SK-N-SH (cell line): Measurements from ENCODE around the gene PPP1R12C. TPM values are rescaled to one million over a fixed set of nuclear protein-coding genes. Genes with fewer than 3 reads are reported as not detected.

Source experiments
- CTCF ChIA-PET: fragments of 300-600, 350-600 bp; formaldehyde crosslinking; extraction: SDS; loops from one replicate; lab custom pipeline; 2021; lab: Yijun Ruan, JAX
- POLR2A ChIA-PET: fragments of 350-600 bp; sonication (Branson Sonifier 250); formaldehyde crosslinking; extraction: SDS; loops from one replicate; lab custom pipeline; 2020; ENCODE audit warnings: antibody characterized with exemption, inconsistent platforms; lab: Yijun Ruan, JAX
- DNase-seq: peaks from one replicate; pipeline ENCODE4 v3.0.0; 2012
- H2AFZ ChIP-seq: fragments of 200-600 bp; sonication (generic); 2 replicates; pipeline ENCODE4 v1.8.1; 2016; ENCODE audit warnings: antibody characterized with exemption, mild to moderate bottlenecking, low read depth
- H3F3A ChIP-seq: fragments of 200-600 bp; sonication (generic); replicated peaks from 2 replicates; pipeline ENCODE3; 2016; ENCODE audit warnings: antibody characterized with exemption, mild to moderate bottlenecking; ENCODE audit not compliant: insufficient read depth
- H3K27ac ChIP-seq, 2 experiments: fragments of 200-500 bp in 1 of 2; fragments of 200-600 bp in 1 of 2; sonication (Bioruptor generic) in 1 of 2; sonication (generic), shearing (Covaris generic) in 1 of 2; 2 replicates each; pipeline versions ENCODE4 v1.5.1 to v1.6.1; 2014 to 2016; ENCODE audit warnings: low read depth in 2 of 2, inconsistent platforms in 1 of 2, low read length in 1 of 2, mild to moderate bottlenecking in 1 of 2, mixed read lengths in 1 of 2
- H3K27me3 ChIP-seq: fragments of 200-600 bp; sonication (generic), shearing (Covaris generic); 2 replicates; pipeline ENCODE4 v1.6.1; 2016; ENCODE audit warnings: mixed run types; ENCODE audit not compliant: insufficient read depth
- H3K36me3 ChIP-seq, 2 experiments: fragments of 200-500 bp in 1 of 2; fragments of 200-600 bp in 1 of 2; sonication (Bioruptor generic) in 1 of 2; sonication (generic) in 1 of 2; replicated peaks in 1 of 2; 2 replicates each; pipeline versions ENCODE3 to v1.5.1; 2014 to 2016; ENCODE audit warnings: low read length in 1 of 2, mild to moderate bottlenecking in 1 of 2; ENCODE audit not compliant: insufficient read depth in 2 of 2, control insufficient read depth in 1 of 2
- H3K4me1 ChIP-seq, 2 experiments: fragments of 200-500 bp in 1 of 2; fragments of 200-600 bp in 1 of 2; sonication (Bioruptor generic) in 1 of 2; sonication (generic), shearing (Covaris generic) in 1 of 2; 2 replicates each; pipeline versions ENCODE4 v1.5.1 to v1.6.1; 2014 to 2016; ENCODE audit warnings: low read depth in 1 of 2, low read length in 1 of 2, mixed run types in 1 of 2; ENCODE audit not compliant: insufficient read depth in 2 of 2, control insufficient read depth in 1 of 2
- H3K4me2 ChIP-seq: fragments of 200-600 bp; sonication (generic), shearing (Covaris generic); 2 replicates; pipeline ENCODE4 v1.6.1; 2017; ENCODE audit warnings: mixed run types
- H3K4me3 ChIP-seq, 2 experiments: fragments of 200-500 bp in 1 of 2; fragments of 200-600 bp in 1 of 2; sonication (Bioruptor generic) in 1 of 2; sonication (generic), shearing (Covaris generic) in 1 of 2; 2 replicates each; pipeline versions ENCODE4 v1.5.1 to v1.8.1; 2014 to 2016; ENCODE audit warnings: low read depth in 2 of 2, inconsistent platforms in 1 of 2, low read length in 1 of 2, mild to moderate bottlenecking in 1 of 2, mixed read lengths in 1 of 2, moderate library complexity in 1 of 2
- H3K79me2 ChIP-seq: fragments of 200-600 bp; sonication (generic); 2 replicates; pipeline ENCODE4 v1.8.1; 2017; ENCODE audit warnings: mild to moderate bottlenecking; ENCODE audit not compliant: insufficient read depth
- H3K9ac ChIP-seq: fragments of 200-600 bp; sonication (generic); 2 replicates; pipeline ENCODE4 v1.6.1; 2017; ENCODE audit warnings: mixed run types
- H3K9me2 ChIP-seq: fragments of 200-600 bp; sonication (generic); 2 replicates; pipeline ENCODE4 v1.6.1; 2017; ENCODE audit warnings: mixed run types
- H3K9me3 ChIP-seq: fragments of 200-600 bp; sonication (generic); 2 replicates; pipeline ENCODE4 v1.6.1; 2017; ENCODE audit warnings: mixed run types, mild to moderate bottlenecking, moderate library complexity
- H4K20me1 ChIP-seq: fragments of 200-600 bp; sonication (generic); 2 replicates; pipeline ENCODE4 v1.6.1; 2017; ENCODE audit warnings: mild to moderate bottlenecking, mixed run types; ENCODE audit not compliant: insufficient read depth
- ELF1 ChIP-seq: IDR thresholded peaks from 2 replicates; pipeline ENCODE4 v1.4.0; 2012
- EP300 ChIP-seq, 2 experiments: IDR thresholded peaks; 2 replicates each; pipeline versions ENCODE4 v1.4.0 to v1.6.1; 2012; ENCODE audit warnings: borderline replicate concordance in 1 of 2, low read depth in 1 of 2, low read length in 1 of 2
- FOXJ3 ChIP-seq: sonication (generic); formaldehyde crosslinking; IDR thresholded peaks from 2 replicates; pipeline ENCODE4 v1.5.1; 2020; ENCODE audit warnings: mild to moderate bottlenecking, missing genetic modification reagents
- JUND ChIP-seq: IDR thresholded peaks from 2 replicates; pipeline ENCODE4 v1.4.0; 2012
- MAX ChIP-seq: IDR thresholded peaks from 2 replicates; pipeline ENCODE4 v1.4.0; 2012; ENCODE audit warnings: low read depth
- MXI1 ChIP-seq: IDR thresholded peaks from 2 replicates; pipeline ENCODE4 v1.6.1; 2012; ENCODE audit warnings: mild to moderate bottlenecking, low read depth, low read length, improper control_type of control experiment
- NRF1 ChIP-seq: IDR thresholded peaks from 2 replicates; pipeline ENCODE4 v1.6.1; 2012; ENCODE audit warnings: low read depth, mild to moderate bottlenecking, low read length
- PBX3 ChIP-seq: IDR thresholded peaks from 2 replicates; pipeline ENCODE4; 2012
- POLR2AphosphoS5 ChIP-seq: IDR thresholded peaks from 2 replicates; pipeline ENCODE4 v1.6.1; 2012; ENCODE audit warnings: low read depth, low read length
- RAD21 ChIP-seq: IDR thresholded peaks from 2 replicates; pipeline ENCODE4 v1.6.1; 2012; ENCODE audit warnings: mild to moderate bottlenecking, low read length
- RCOR1 ChIP-seq: fragments of 150-350 bp; IDR thresholded peaks from 2 replicates; pipeline ENCODE4 v1.6.1; 2017; ENCODE audit warnings: antibody characterized with exemption, low read length
- RFX5 ChIP-seq: IDR thresholded peaks from 2 replicates; pipeline ENCODE4 v1.6.1; 2012; ENCODE audit warnings: mild to moderate bottlenecking, improper control_type of control experiment, low read length
- RXRA ChIP-seq: IDR thresholded peaks from 2 replicates; pipeline ENCODE4 v1.4.0; 2012; ENCODE audit warnings: low read depth, mild to moderate bottlenecking, borderline replicate concordance
- SIN3A ChIP-seq: IDR thresholded peaks from 2 replicates; pipeline ENCODE4 v1.6.1; 2012; ENCODE audit warnings: low read depth, mild to moderate bottlenecking, low read length, moderate library complexity, borderline replicate concordance
- WGBS: methylation state at CpG from one replicate; pipeline ENCODE4 v1.1.6; 2017; ENCODE audit warnings: low lambda C conversion rate; 5-methylcytosine and 5-hydroxymethylcytosine counted together
- polyA plus RNA-seq, 3 experiments: library from polyadenylated mRNA; depleted of rRNA; stranded (reverse); fragments of >200 nt; gene quantifications; 2 replicates each; pipeline ENCODE4 v1.2.3, GENCODE V29; 2012

PPP1R12C gene
- polyA plus RNA-seq, 1 of the 3 experiments (the other 2 are of a cell fraction) = 83.9 TPM

GRCh38 chr19:55087542-55087901, 29.9 kb downstream of the PPP1R12C start (continued):
- TF ChIP-seq MAX (no peak), RAD21 (no peak), RCOR1 (no peak), ELF1 (no peak)

GRCh38 chr19:55086730-55087541, 30.5 kb downstream of the PPP1R12C start:
- H3F3A ChIP-seq = peaks cover 21% of the 10 kb centered on the region
- TF ChIP-seq RAD21 (no peak), EP300 (IDR thresholded peaks at IDR 0.05; ENCODE audit: borderline replicate concordance in 1 of 2, low read depth in 1 of 2, low read length in 1 of 2) (no peak), RFX5 (peak; percentile 59), SIN3A (peak; percentile 8; the same call in 1 of the 2 replicates), POLR2AphosphoS5 (peak; percentile 51), PBX3 (no peak; the same call in 1 of the 2 replicates), NRF1 (no peak), JUND (no peak), FOXJ3 (no peak), RXRA (no peak), MXI1 (peak; percentile 70)
- H3K4me3 ChIP-seq = peak overlapping the region in 1 of 2 experiments; percentile 40; a peak in 2 of 4 replicates
- POLR2A ChIA-PET = no interaction called here
- peak; percentile 99 for DNase-seq
- 26% methylated on average over 35 of the region's 74 CpGs for WGBS
- H3K9ac ChIP-seq = no peak overlapping the region
- no peak overlapping the region for H3K27ac ChIP-seq
- no peaks in the 10 kb centered on the region for H3K9me3 ChIP-seq
- peaks cover 6 to 23% of the 10 kb centered on the region in 2 experiments; a peak in 2 of 4 replicates for H3K4me1 ChIP-seq
- CTCF ChIA-PET = interaction anchor here (0.7 to 4.0 kb wide), 6 partner anchors 46 to 282 kb away, joined by 3 to 37 read pairs (median 7); no protein-coding TSS in a partner anchor
- no peaks in the 10 kb centered on the region for H3K27me3 ChIP-seq
- H3K79me2 ChIP-seq = no peaks in the 10 kb centered on the region
- H4K20me1 ChIP-seq = peaks cover 17% of the 10 kb centered on the region
- no peak overlapping the region; the same call in 1 of the 2 replicates for H2AFZ ChIP-seq
- peak overlapping the region; percentile 78 for H3K4me2 ChIP-seq
- no peaks in the 10 kb centered on the region for H3K9me2 ChIP-seq
- H3K36me3 ChIP-seq = peaks cover 0 to 11% of the 10 kb centered on the region in 2 experiments
